Stimulated activated CD4-positive, alpha-beta T cell treated with anti-CD3 and anti-CD28 coated beads, Interleukin-1b, Interleukin-23, amount 100 ng/mL, for 24 hours (primary cell): ENCODE data around the gene SLC12A8.

Experiments used
- DNase-seq, 4 experiments: peaks; one replicate each; pipeline ENCODE4 v3.0.0-alpha.2; 2020; ENCODE audit warnings: low read depth in 4 of 4, low spot score in 1 of 4

SLC12A8 gene

GRCh38 chr3:125055913-125056745 is 156.4 kb downstream of the SLC12A8 start, which contains the start of gene HEG1:
Gene HEG1, minus strand, starts transcription at chr3:125055997. Its CDS starts 107 bp downstream, at chr3:125055890.
- peak; percentile 37 to 78 (median 54) for DNase-seq

- peak in 1 of 4 experiments; percentile 8 for DNase-seq
Observed at GRCh38 chr3:125055331-125055912, 157.1 kb downstream of the SLC12A8 start.

- DNase-seq: no peak
Observed at GRCh38 chr3:125054449-125055329, 157.9 kb downstream of the SLC12A8 start.

GRCh38 chr3:125054062-125054448 is 158.5 kb downstream of the SLC12A8 start:
- DNase-seq: no peak

DNA sequence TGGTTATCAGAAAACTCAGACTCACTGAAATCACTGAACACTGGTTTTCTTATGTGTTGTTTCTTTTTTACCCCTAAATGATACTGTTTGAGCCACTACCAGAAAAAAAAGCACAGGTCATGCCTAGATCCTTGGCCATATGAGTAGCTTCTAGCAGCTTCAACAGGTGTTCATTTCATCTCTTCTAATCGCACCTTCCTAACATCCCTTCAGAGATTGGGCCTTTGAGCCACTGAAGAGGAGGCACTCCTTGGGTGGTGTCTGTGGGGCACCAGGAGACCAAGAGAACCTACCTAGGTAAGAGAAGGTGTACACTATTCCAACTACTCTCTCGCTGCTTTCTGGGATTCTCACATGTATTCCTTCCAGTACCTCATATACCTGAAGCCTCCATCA is 159.2 kb downstream of the SLC12A8 start:
- DNase-seq: no peak

DNA sequence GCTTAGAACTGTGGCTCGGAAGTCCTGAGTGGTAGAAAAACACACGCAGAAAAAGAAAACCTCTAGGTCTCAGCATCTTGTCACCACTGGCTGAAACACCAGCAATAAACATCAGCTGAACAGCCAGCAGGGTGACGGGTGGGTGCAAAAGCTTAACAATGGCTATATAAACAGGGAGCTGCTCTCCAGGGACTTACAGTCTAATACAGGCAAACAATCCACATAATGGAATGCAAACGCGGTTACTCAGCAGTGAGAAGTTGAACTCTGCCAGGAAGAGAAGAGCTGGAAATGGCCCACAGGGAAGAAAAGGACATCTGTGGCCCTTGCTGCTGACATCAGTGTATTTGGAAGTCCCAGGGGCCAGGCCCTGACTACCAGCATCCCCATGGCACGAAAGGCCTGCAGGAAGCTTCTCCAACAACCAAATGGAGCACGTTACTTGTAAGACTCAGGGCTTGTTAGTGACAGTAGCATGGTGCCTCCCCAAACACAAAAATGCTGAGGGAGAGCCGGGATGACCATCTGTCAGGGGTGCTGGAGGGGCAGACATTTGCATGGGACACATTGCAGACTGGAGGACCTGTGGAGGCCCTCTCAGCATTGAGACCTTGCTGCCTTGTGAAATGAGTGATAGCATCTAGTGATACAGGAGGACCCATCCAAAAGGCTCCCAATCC is 159.8 kb downstream of the SLC12A8 start:
- no peak for DNase-seq

- peak in 3 of 4 experiments; percentile 30 to 57 (median 48) for DNase-seq
Observed at GRCh38 chr3:125051715-125052581, 160.6 kb downstream of the SLC12A8 start.

DNA sequence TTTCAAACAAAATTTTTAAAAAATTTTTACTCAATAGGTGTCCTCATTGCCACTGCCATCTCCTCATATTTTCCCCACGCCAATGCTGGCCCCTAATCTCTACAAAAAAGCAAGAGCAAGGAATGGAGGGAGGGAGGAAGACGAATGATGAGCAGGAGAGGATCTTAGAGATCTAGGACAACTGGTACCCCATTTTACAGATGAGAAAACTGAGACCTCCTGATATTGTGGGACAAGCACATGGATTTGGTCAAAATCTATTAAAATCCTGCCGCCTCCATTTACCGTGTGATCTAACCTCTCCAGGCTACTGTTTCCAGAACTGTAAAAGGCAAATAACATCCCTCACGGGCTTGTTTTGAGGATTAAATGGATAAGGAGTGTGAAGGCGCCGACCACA is 161.3 kb downstream of the SLC12A8 start:
- DNase-seq: no peak

DNA sequence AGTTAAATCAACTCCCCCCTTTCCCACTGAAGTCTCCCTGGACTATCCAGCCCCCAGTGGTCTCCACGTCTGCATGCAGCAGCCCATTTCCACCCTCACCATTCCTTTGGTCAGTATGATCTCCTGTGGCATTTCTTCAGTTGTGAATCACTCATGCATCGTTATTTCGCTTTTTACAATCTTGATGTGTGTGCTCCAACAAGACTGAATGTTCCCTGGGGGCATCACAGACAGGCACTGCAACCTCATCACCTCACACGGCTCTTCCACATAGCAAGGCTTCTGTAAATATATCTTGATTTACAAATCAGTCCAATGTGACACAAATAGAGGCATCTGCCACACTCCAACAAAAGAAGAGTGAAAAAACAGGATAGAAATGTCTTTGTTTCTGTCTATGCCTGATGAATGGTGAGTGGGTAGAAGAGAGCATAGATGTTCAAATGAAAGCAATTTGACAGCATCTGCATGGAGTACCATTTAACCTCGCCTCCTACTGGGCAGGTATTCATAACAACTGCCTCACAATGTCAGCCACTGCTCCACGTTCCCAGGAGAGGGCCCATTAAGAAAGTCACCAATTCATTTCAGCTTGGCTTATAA is 162.0 kb downstream of the SLC12A8 start:
- no peak for DNase-seq

GRCh38 chr3:125048282-125048681 is 164.3 kb downstream of the SLC12A8 start:
- no peak for DNase-seq

DNA sequence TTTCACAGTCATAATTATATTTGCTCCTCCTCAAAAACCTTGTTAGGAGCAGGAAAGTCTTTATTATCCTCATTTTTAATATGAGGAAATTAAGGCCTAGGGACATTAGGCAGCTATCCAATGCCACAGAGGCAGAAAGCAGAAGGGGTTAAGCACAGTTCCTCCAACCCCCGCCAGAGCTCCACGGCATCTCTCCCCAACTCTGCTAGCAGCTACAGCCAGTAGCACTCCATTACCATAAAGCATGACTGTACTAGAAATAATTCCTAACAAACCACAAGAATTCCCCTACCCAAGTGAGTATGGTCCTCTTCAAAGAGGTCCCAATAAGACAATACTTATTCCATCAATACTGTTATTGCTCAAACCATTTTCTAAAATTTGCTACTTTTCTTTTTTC is 166.6 kb downstream of the SLC12A8 start:
- DNase-seq: no peak

DNA sequence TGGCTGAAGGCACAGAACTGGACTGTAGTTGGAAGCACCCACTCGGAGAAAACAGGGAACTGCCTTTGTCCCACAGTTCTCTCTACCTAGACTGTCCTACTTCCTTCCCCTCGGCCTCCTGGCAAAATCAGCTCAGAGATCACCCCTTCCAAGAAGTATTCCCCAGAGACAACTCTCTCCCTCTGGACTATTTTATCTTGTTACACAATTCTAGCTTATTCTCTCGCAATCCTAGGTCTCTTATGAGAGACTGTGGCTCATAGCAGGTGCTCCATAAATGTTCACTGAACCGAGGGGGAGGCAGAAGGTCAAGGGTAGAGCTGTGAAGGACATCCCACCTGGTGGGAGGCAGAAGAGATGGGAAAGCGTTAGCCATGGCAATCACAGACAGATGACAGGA is 167.4 kb downstream of the SLC12A8 start:
- no peak for DNase-seq

GRCh38 chr3:125043599-125044151 is 168.9 kb downstream of the SLC12A8 start:
- DNase-seq: no peak

GRCh38 chr3:125042725-125043406 is 169.7 kb downstream of the SLC12A8 start:
- DNase-seq: no peak

- no peak for DNase-seq
Observed at GRCh38 chr3:125039131-125040100, 173.1 kb downstream of the SLC12A8 start.

- no peak for DNase-seq
Observed at GRCh38 chr3:125037498-125038150, 174.9 kb downstream of the SLC12A8 start.

- no peak for DNase-seq
Observed at GRCh38 chr3:125035217-125035616, 177.3 kb downstream of the SLC12A8 start.
